ENCODE data around the gene KDM6A.

GRCh38 chrX:44871931-44872820 is 812 bp upstream of the KDM6A start:
- no peak for TF ChIP-seq CTCF (IDR thresholded peaks at IDR 0.05)
- no peak for TF ChIP-seq ZFX (IDR thresholded peaks at IDR 0.05; ENCODE audit: borderline replicate concordance)

Data from 22Rv1 (cell line).